VCaP (cell line): ENCODE results near the gene SETD7.

Experiments used
- H3K27ac ChIP-seq: fragments of 450-650 bp; 2 replicates; pipeline ENCODE4 v1.5.1; 2017
- CTCF ChIP-seq: fragments of 450-650 bp; conservative IDR thresholded peaks from 2 replicates; pipeline ENCODE4 v1.5.1; 2017; ENCODE audit warnings: mild to moderate bottlenecking, moderate library complexity

SETD7 gene

GRCh38 chr4:139568206-139568955 is 12.4 kb upstream of the SETD7 start:
- no peak for TF ChIP-seq CTCF
- H3K27ac ChIP-seq = no peak overlapping the region

GRCh38 chr4:139567159-139567870 is 11.3 kb upstream of the SETD7 start:
- H3K27ac ChIP-seq = no peak overlapping the region
- TF ChIP-seq CTCF = no peak

- TF ChIP-seq CTCF = peak; percentile 57; the same call in 1 of the 2 replicates
- H3K27ac ChIP-seq = no peak overlapping the region
Measured at GRCh38 chr4:139564502-139564901, 8.5 kb upstream of the SETD7 start.

- no peak for TF ChIP-seq CTCF
- no peak overlapping the region for H3K27ac ChIP-seq
Measured at GRCh38 chr4:139563515-139563914, 7.5 kb upstream of the SETD7 start.

GRCh38 chr4:139562839-139563238 is 6.8 kb upstream of the SETD7 start:
- TF ChIP-seq CTCF = no peak
- H3K27ac ChIP-seq = no peak overlapping the region

- no peak for TF ChIP-seq CTCF
- H3K27ac ChIP-seq = no peak overlapping the region
Measured at GRCh38 chr4:139562067-139562684, 6.2 kb upstream of the SETD7 start.

GRCh38 chr4:139560406-139561104 is 4.5 kb upstream of the SETD7 start:
- no peak overlapping the region for H3K27ac ChIP-seq
- TF ChIP-seq CTCF = no peak
